HUDEP-2 (cell line): ENCODE measurements around the gene TNFRSF13B.
A peak's percentile ranks its signal among the peaks of the same experiment; 100 is the strongest.
"Not testable (repeated sequence)": the region's sequence is repeated elsewhere in the genome, so short reads cannot be mapped to it uniquely, and the experiment has no call there.

Experiments used
- DNase-seq, 76 experiments: peaks; one replicate each; lab custom pipeline; 2025; ENCODE audit not compliant: unreplicated experiment in 76 of 76; lab: John Stamatoyannopoulos, UW

TNFRSF13B gene

GRCh38 chr17:16971458-16972338 lies at the start of gene TNFRSF13B:
Gene TNFRSF13B, minus strand, starts transcription at chr17:16972118. Its CDS starts 43 bp downstream, at chr17:16972075.
- no peak for DNase-seq

GRCh38 chr17:17021194-17021863 lies 49.4 kb upstream of the TNFRSF13B start:
- DNase-seq, result peak in 26 of 76 experiments; percentile 7 to 44 (median 26)

- no peak for DNase-seq
Measured at GRCh38 chr17:17020821-17021193, 48.9 kb upstream of the TNFRSF13B start.

GRCh38 chr17:17019891-17020456 lies 48.1 kb upstream of the TNFRSF13B start:
- no peak for DNase-seq

GRCh38 chr17:17019430-17019762 lies 47.5 kb upstream of the TNFRSF13B start:
- no peak for DNase-seq

GRCh38 chr17:17018612-17019429 lies 46.9 kb upstream of the TNFRSF13B start:
- no peak for DNase-seq

- DNase-seq, result no peak
Measured at GRCh38 chr17:17018021-17018441, 46.1 kb upstream of the TNFRSF13B start.

- DNase-seq, result no peak
Measured at GRCh38 chr17:17017343-17018014, 45.6 kb upstream of the TNFRSF13B start.

GRCh38 chr17:17016199-17017197 lies 44.6 kb upstream of the TNFRSF13B start:
- DNase-seq, result peak in 42 of 76 experiments; percentile 5 to 89 (median 60)

GRCh38 chr17:17015230-17015629 lies 43.3 kb upstream of the TNFRSF13B start:
- DNase-seq, result no peak

GRCh38 chr17:17014748-17015124 lies 42.8 kb upstream of the TNFRSF13B start:
- DNase-seq, result peak in 1 of 76 experiments; percentile 6

- DNase-seq, result not testable (repeated sequence)
Measured at GRCh38 chr17:17013828-17014747, 42.2 kb upstream of the TNFRSF13B start.

- not testable (repeated sequence) for DNase-seq
Measured at GRCh38 chr17:17011043-17011907, 39.4 kb upstream of the TNFRSF13B start.

- DNase-seq, result not testable (repeated sequence)
Measured at GRCh38 chr17:17010545-17011034, 38.7 kb upstream of the TNFRSF13B start.

- DNase-seq, result not testable (repeated sequence)
Measured at GRCh38 chr17:17009972-17010371, 38.1 kb upstream of the TNFRSF13B start.

GRCh38 chr17:17008621-17009397 lies 36.9 kb upstream of the TNFRSF13B start:
- DNase-seq, result not testable (repeated sequence)
